ENCODE data around the gene TRAF3.

TRAF3 gene

DNA sequence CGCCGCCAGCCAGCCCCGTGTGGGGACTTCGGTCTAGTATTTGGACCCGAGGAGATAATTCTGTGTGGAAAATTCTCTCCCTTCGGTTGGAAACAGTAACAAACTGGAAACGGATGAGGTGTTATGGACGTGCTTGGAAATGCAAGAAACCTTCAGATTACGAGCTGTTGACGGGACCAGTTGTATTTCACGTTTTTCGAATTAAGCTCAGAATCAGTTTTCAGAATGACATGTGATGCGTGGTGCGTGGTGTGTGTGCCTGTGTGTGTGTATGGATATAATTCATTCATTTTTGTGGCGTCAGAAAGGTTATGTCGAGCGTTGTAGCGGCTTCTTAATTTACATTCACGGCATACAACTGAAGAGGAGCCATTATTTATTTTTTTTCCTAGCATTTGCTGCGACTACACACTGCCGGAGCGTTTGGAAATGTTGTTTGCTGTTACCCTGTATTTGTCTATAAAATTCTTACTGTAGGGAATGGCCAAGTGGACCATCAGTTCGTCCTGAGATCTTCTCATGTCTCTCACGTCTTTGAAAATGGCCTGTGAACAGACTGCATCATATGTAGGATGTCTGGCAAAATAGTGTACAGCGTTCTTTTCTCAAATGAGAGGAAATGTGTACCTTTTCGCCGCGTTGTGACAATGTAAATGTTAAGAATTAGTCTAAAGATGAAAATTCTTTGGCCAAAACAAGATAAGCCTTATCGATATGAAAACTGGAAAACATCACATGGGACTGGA lies 1.3 kb downstream of the TRAF3 start:
- DNase-seq (ENCODE audit: low read depth) = peak; percentile 20

DNA sequence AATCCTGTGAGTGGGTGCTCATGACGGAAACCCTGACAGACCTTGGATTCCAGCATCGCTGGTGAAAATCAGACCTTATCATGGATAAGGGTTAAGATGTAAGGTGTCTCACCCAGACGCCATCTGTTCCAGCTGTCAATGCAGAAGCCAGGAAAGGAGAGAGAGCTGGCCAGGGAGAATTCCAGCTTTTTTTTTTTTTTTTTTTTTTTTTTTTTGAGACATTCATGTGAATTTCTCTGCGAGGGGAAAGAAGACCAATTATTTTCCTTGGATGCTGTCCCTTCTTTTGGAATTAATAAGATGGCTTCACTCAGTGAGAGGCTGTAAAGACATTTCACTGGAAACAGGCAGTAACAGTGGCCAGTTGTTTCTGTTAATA lies 1.8 kb downstream of the TRAF3 start:
- no peak for DNase-seq (ENCODE audit: low read depth)

- no peak for DNase-seq (ENCODE audit: low read depth)
Measured at GRCh38 chr14:102779574-102780315, 2.5 kb downstream of the TRAF3 start.

- DNase-seq (ENCODE audit: low read depth) = no peak
Measured at GRCh38 chr14:102781063-102781462, 3.8 kb downstream of the TRAF3 start.

DNA sequence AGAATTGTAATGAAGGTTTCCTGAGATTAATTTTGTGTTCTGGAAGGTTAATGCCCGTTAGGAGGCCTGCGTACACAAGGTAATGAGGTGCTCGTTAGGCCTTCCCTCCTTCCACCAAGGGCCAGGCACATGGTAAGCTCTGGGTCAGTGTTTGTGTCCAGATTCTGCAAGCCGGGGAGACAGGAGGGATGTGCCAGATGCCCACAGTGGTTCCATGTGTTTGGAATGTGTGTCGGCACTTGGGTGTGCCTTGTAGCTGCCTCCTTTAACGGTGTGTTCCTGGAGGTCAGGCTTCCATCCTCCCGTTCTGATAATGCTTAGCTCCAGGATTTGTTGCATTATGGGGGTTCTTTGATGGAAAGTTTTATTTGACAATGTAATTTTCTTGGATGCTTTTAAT lies 5.7 kb downstream of the TRAF3 start:
- DNase-seq (ENCODE audit: low read depth) = no peak

DNA sequence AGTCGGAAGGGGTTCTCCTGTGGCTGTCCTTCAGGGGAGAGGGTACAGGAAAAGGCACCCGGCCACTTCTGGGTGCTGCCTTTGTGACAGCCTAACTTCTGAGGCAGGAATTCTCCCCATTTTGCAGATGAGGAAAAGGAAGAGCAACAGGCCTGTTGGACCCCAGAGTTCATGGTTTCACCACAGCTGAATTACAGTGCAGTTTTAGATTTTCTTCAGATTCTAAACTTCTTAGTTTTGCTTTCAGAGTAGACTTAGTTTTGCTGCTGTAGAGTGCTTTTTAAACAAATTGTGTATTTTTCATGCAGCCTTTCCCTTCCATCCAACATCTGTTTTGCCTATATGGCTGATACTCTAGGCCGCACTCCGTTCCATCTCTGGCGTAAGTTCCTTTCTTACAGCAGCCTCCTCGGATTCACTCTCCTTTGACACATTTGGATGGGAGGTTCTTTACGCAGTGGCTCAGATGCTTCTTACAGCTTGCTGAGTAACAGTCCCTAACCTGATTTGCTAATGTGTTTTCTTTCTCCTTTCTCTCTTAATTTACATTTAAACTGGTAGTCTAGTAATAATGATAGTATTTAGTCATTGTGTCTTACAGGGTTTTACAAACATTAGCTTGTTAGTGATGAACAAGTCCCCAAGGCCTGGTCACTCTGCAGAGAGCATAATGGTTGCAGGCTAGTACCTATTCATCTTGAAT lies 7.8 kb downstream of the TRAF3 start:
- no peak for DNase-seq (ENCODE audit: low read depth)

DNA sequence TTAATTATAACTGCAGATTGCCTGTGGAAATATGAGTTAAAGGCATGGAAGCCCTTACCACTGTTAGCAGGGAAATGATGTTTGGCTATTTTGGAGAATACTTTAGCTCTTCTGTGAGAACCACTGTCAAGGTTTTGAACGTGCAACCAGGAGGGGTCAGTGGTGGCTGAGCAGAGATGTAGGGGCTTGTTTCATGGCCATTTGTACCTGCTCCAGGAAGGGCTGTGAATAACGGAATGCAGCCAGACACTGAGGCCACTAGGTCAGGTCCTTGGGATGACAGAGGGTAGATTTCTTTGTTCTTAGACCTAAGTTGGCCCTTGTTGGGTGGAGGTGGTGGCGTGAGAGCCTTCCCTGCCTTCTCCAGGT lies 8.3 kb downstream of the TRAF3 start:
- DNase-seq (ENCODE audit: low read depth) = no peak

- DNase-seq (ENCODE audit: low read depth) = no peak
Measured at GRCh38 chr14:102786768-102787167, 9.5 kb downstream of the TRAF3 start.

DNA sequence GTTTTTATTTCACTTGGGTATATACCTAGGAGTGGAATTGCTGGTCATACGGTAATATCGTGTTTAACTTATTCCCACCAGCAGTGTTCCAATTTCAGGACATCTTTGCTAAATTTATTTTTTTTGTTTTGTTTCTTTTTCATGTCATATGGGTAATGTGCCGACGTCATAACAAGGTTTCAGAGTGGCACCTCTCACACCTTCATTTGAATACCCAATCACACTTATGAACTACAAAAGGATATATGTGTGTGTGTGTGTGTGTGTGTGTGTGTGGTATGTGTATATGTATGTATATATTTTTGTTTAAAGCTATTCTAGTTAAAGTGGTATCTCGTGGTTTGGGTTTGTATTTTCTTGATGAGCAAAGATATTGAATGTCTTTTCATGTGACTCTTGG lies 12.1 kb downstream of the TRAF3 start:
- no peak for DNase-seq (ENCODE audit: low read depth)

- no peak for DNase-seq (ENCODE audit: low read depth)
Measured at GRCh38 chr14:102793531-102794328, 16.5 kb downstream of the TRAF3 start.

GRCh38 chr14:102795060-102795925 lies 18.0 kb downstream of the TRAF3 start:
- DNase-seq (ENCODE audit: low read depth) = no peak

DNA sequence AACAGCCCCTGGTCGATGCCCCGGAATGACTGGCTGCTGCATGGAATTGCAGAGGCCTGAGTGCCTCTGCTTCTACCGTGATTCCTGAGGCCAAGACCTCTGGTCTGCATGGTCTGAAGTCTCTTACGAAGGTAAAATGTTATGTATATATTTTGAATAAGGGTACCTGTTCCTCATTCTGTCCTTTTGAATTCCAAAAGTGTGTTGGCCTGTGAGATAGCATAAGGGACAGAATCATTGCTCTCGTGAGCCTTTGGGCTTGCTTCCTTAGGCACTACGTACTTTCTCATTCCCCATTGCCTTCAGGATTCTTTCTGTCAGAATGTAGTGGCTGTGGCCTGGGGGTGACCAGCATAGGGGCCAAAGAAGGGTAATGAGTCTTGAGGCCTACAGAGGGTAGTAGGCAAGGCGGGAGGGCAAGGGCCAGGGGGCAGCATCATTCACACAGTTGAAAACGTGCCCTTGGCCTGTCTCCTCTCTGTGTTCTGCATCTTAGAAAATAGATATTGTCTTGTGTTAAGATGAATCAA lies 19.5 kb downstream of the TRAF3 start:
- DNase-seq (ENCODE audit: low read depth) = no peak

DNA sequence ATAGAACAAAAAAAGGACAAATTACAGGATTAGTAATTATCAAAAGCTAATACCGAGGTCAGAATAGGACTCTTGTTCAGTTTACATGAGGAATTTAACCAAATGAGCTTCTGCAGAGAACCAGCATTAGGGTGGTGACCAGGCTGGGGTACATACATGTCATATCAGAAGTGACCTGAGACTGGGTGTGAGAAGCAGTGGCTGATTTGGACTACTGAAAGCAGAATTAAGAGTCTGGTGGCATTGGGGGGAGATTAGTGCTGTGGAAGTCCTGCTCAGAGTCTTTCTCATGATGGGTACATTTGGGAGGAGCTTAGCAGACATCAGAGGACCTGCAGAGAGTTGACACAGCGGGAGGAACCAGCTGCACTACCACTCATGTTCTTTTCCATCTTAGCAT lies 21.7 kb downstream of the TRAF3 start:
- no peak for DNase-seq (ENCODE audit: low read depth)

GRCh38 chr14:102799684-102800562 lies 22.7 kb downstream of the TRAF3 start:
- no peak for DNase-seq (ENCODE audit: low read depth)

GRCh38 chr14:102802834-102803523 lies 25.7 kb downstream of the TRAF3 start:
- no peak for DNase-seq (ENCODE audit: low read depth)

GRCh38 chr14:102804858-102805257 lies 27.6 kb downstream of the TRAF3 start:
- no peak for DNase-seq (ENCODE audit: low read depth)

DNA sequence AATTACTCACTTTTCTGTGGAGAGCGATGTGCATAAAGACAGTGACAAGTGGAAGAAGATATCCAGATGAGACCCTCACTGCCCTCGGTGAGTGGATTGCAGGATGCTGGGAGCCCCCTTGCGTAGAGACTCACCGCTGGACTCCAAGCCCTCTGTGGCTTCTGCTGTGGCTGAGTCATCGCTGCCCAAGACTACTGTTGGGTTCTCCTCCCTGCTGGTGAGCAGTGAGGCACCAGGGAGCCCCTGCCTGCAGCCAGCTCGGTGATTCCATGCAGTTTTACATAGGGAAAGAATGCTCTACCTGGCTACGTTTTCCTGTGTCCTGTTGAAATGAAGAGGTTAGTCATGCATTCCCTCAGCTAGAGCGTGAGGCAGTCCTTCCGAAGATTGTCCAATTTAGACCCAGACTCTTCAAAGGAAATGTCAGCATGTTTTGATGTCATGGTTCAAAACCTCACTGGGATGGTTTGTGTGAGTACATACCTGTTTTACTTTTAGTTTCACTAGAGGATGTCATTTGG lies 28.2 kb downstream of the TRAF3 start:
- DNase-seq (ENCODE audit: low read depth) = no peak

- DNase-seq (ENCODE audit: low read depth) = no peak
Measured at GRCh38 chr14:102805941-102806340, 28.7 kb downstream of the TRAF3 start.

GRCh38 chr14:102806447-102806846 lies 29.2 kb downstream of the TRAF3 start:
- no peak for DNase-seq (ENCODE audit: low read depth)
